ENCODE data around the gene STIP1.

STIP1 gene

DNA sequence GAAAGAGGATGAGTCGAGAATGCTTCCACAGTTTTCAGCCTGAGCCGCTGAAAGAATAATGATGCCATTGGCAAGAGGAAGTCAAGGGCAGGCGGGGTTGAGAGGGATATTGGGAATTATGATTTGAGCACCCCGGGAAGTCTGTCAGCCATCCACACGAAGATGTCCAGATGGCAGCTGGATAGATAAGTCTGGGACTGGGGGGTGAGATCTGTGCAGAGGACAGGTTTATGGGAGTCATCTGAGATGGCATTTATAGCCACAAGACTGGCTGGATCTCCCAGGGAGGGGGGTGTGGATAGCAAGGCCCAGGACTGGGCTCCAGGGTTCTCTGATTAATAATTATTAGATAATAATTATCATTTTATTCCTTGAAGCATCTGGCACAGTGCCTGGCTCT is 5.1 kb upstream of the STIP1 start:
- Histone ChIP-seq H3K4me1 (ENCODE audit: control insufficient read depth, insufficient read depth, low read length, unreplicated experiment) (peaks cover 25% of the 10 kb centered on the region), H3K36me3 (ENCODE audit: insufficient read depth, low read length) (peaks cover 12% of the 10 kb centered on the region; the same call in 1 of the 2 replicates), H3K27me3 (ENCODE audit: insufficient read depth, low read length) (no peaks in the 10 kb centered on the region), H2AFZ (ENCODE audit: low read length, unreplicated experiment) (no peak overlapping the region), H3K4me3 (ENCODE audit: low read depth, low read length) (peak overlapping the region; percentile 27), H3K27ac (ENCODE audit: low read depth, low read length) (0 out of 2 replicates have a peak overlapping the region, but pooled peaks have one; percentile 6), H3K79me2 (ENCODE audit: control insufficient read depth, insufficient read depth, low read length, unreplicated experiment) (peaks cover 32% of the 10 kb centered on the region)

- peaks cover 32% of the 10 kb centered on the region for H3K79me2 ChIP-seq (ENCODE audit: control insufficient read depth, insufficient read depth, low read length, unreplicated experiment)
- H3K4me1 ChIP-seq (ENCODE audit: control insufficient read depth, insufficient read depth, low read length, unreplicated experiment): peaks cover 25% of the 10 kb centered on the region
- H3K27me3 ChIP-seq (ENCODE audit: insufficient read depth, low read length): no peaks in the 10 kb centered on the region
- H3K27ac ChIP-seq (ENCODE audit: low read depth, low read length): peak overlapping the region; percentile 57
- H3K4me3 ChIP-seq (ENCODE audit: low read depth, low read length): peak overlapping the region; percentile 27
- peaks cover 12% of the 10 kb centered on the region; the same call in 1 of the 2 replicates for H3K36me3 ChIP-seq (ENCODE audit: insufficient read depth, low read length)
- no peak overlapping the region for H2AFZ ChIP-seq (ENCODE audit: low read length, unreplicated experiment)
Observed at GRCh38 chr11:64181506-64182411, 4.2 kb upstream of the STIP1 start.

DNA sequence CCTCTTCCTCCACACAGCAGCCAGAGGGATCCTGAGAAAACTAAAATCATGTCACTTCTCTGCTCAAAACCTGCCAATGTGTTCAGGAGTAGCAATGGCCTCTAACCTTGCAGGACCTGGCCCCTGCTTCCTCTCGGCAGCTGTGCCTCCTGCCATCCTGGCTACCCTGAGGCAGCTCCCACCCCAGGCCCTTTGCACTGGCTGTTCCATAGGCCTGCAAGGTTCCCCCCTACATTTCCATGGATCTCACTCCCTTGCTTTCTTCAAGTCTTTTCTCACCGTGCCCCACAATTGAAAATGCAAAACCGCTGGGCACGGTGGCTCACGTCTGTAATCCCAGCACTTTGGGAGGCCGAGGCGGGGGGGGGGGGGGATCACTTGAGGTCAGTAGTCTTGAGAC is 2.1 kb upstream of the STIP1 start:
- Histone ChIP-seq H3K4me3 (ENCODE audit: low read depth, low read length) (peak overlapping the region; percentile 89; the same call in 1 of the 2 replicates), H3K27ac (ENCODE audit: low read depth, low read length) (no peak overlapping the region), H3K79me2 (ENCODE audit: control insufficient read depth, insufficient read depth, low read length, unreplicated experiment) (peaks cover 32% of the 10 kb centered on the region), H3K27me3 (ENCODE audit: insufficient read depth, low read length) (no peaks in the 10 kb centered on the region), H3K36me3 (ENCODE audit: insufficient read depth, low read length) (peaks cover 9% of the 10 kb centered on the region; the same call in 1 of the 2 replicates), H2AFZ (ENCODE audit: low read length, unreplicated experiment) (no peak overlapping the region), H3K4me1 (ENCODE audit: control insufficient read depth, insufficient read depth, low read length, unreplicated experiment) (peaks cover 31% of the 10 kb centered on the region)

DNA sequence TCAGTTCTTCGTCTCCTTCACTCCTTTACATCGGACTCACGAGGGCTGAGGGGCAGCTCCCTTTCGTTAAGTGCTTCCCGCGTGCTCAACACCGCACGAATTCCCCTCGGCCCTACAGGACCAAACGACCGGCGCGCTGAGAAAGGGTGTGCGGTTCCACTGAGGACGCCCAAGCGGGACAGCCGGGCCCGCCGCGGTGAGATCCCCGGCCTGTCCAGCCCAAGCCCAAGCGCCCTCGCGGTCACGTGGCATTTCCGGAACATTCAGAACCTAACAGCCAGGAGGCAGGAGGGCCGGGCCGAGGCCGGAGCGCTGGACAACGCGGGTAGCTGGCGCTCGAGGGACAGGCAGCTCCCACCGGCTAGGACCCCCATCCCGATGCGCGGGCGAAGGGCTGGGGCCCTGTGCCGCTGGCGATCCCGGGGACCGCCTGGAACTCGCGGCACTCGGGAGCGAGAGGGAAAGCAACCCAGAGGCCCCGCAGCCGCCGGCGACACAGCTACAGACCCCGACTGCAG is 737 bp upstream of the STIP1 start:
- H3K27ac ChIP-seq (ENCODE audit: low read depth, low read length): peak overlapping the region; percentile 77
- H2AFZ ChIP-seq (ENCODE audit: low read length, unreplicated experiment): no peak overlapping the region
- H3K4me3 ChIP-seq (ENCODE audit: low read depth, low read length): peak overlapping the region; percentile 89; the same call in 1 of the 2 replicates
- H3K36me3 ChIP-seq (ENCODE audit: insufficient read depth, low read length): 0 out of 2 replicates have a peak, but pooled peaks cover 5% of the 10 kb centered on the region
- H3K79me2 ChIP-seq (ENCODE audit: control insufficient read depth, insufficient read depth, low read length, unreplicated experiment): peaks cover 39% of the 10 kb centered on the region
- H3K4me1 ChIP-seq (ENCODE audit: control insufficient read depth, insufficient read depth, low read length, unreplicated experiment): peaks cover 31% of the 10 kb centered on the region
- H3K27me3 ChIP-seq (ENCODE audit: insufficient read depth, low read length): no peaks in the 10 kb centered on the region

DNA sequence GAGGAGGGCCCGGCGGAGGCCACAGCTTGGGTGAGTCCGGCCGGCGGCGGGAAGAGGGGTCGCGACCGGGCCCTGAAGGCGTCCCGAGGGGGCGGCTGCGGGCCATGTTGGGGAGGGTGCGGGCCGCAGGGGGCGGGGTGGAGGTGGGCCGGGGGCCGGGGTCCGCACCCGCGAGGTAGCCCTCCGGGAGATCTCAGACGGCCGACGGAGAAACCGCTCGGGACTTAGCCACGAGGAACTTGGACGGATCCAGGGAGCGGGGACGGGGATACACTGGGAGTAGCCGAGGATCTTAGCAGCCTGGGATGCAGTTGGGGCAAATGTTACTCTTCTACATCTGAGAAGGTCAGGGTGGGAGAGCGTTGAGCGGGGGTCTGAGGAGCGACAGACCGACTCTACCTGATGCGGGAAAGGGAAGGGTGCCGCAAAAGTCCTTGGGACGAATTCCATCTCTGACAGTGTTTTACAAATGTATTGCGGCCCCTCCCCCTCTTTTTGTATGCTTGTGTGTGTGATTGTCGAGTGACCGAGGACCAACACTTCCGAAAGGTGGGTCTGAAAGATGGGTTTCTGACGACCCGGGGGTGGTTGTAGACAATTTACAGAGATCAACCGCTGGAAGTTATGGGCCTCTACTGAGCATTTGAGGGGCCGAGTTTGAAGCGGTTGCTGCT is 658 bp downstream of the STIP1 start:
- Histone ChIP-seq H3K79me2 (ENCODE audit: control insufficient read depth, insufficient read depth, low read length, unreplicated experiment) (peaks cover 49% of the 10 kb centered on the region), H3K36me3 (ENCODE audit: insufficient read depth, low read length) (0 out of 2 replicates have a peak, but pooled peaks cover 5% of the 10 kb centered on the region), H2AFZ (ENCODE audit: low read length, unreplicated experiment) (peak overlapping the region; percentile 44), H3K27me3 (ENCODE audit: insufficient read depth, low read length) (no peaks in the 10 kb centered on the region), H3K4me1 (ENCODE audit: control insufficient read depth, insufficient read depth, low read length, unreplicated experiment) (peaks cover 21% of the 10 kb centered on the region), H3K4me3 (ENCODE audit: low read depth, low read length) (no peak overlapping the region), H3K27ac (ENCODE audit: low read depth, low read length) (no peak overlapping the region)

DNA sequence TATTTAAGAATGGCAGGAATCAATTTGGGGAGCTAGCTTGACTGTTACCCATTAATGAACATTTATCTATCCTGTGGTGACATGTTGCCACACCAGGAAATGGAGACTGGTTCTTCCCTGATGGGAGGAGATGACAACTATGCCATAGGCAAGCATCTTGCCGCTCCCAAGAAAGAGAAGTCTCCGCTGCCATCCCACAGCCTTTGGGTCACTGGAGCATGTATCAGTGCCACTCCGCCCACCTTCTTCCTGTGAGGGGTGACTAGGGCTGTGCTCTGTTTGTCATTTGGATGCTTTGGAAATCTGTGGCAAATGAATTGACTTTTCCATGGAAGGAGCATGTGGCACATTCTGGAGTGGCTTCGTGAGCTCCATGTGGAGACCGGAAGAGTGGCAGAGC is 6.5 kb downstream of the STIP1 start:
- peaks cover 41% of the 10 kb centered on the region for H3K79me2 ChIP-seq (ENCODE audit: control insufficient read depth, insufficient read depth, low read length, unreplicated experiment)
- no peak overlapping the region for H2AFZ ChIP-seq (ENCODE audit: low read length, unreplicated experiment)
- H3K4me3 ChIP-seq (ENCODE audit: low read depth, low read length): no peak overlapping the region
- H3K36me3 ChIP-seq (ENCODE audit: insufficient read depth, low read length): peaks cover 33% of the 10 kb centered on the region
- H3K27me3 ChIP-seq (ENCODE audit: insufficient read depth, low read length): no peaks in the 10 kb centered on the region
- H3K27ac ChIP-seq (ENCODE audit: low read depth, low read length): no peak overlapping the region
- H3K4me1 ChIP-seq (ENCODE audit: control insufficient read depth, insufficient read depth, low read length, unreplicated experiment): peaks cover 7% of the 10 kb centered on the region

DNA sequence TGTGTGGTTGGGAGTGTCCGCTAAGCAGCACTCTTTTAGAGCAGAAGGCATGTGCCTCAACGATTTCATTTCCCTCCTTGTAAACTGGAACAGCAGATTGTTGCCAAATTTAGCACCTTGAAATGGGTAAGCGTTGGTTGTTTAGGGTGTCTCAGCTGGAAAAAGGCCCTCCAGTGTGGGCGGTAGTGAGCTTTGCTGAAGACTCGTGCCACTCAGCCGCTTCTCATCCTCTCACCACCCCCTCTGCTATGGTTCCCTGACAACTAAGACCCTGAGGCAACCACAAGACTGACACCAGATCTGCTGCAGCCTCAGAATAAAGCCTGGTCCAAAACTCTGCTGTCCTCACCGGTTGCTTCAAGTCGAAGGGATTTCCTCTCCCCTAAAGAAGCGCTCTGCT is 10.7 kb downstream of the STIP1 start:
- Histone ChIP-seq H3K27me3 (ENCODE audit: insufficient read depth, low read length) (no peaks in the 10 kb centered on the region), H3K27ac (ENCODE audit: low read depth, low read length) (no peak overlapping the region), H3K4me1 (ENCODE audit: control insufficient read depth, insufficient read depth, low read length, unreplicated experiment) (no peaks in the 10 kb centered on the region), H3K79me2 (ENCODE audit: control insufficient read depth, insufficient read depth, low read length, unreplicated experiment) (peaks cover 17% of the 10 kb centered on the region), H3K36me3 (ENCODE audit: insufficient read depth, low read length) (peaks cover 35% of the 10 kb centered on the region), H2AFZ (ENCODE audit: low read length, unreplicated experiment) (no peak overlapping the region), H3K4me3 (ENCODE audit: low read depth, low read length) (no peak overlapping the region)

DNA sequence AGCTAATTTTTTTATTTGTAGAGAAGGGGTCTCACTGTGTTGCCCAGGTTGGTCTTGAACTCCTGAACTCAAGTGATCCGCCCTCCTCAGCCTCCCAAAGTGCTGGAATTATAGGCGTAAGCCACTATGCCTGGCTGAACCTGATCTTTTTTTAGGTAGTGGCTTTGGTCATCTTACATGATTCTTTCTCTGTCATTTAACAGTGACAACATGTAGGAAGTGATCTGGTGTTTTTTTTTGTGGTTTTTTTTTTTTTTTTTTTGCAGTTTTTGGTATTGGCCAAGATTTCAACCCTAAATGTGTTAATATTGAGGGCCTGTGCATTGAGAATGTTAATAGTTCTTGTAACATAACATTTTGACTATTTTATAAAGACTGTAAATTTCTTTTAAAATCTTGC is 12.5 kb downstream of the STIP1 start:
- Histone ChIP-seq H2AFZ (ENCODE audit: low read length, unreplicated experiment) (no peak overlapping the region), H3K4me1 (ENCODE audit: control insufficient read depth, insufficient read depth, low read length, unreplicated experiment) (no peaks in the 10 kb centered on the region), H3K27ac (ENCODE audit: low read depth, low read length) (no peak overlapping the region), H3K27me3 (ENCODE audit: insufficient read depth, low read length) (no peaks in the 10 kb centered on the region), H3K4me3 (ENCODE audit: low read depth, low read length) (no peak overlapping the region), H3K36me3 (ENCODE audit: insufficient read depth, low read length) (peaks cover 45% of the 10 kb centered on the region), H3K79me2 (ENCODE audit: control insufficient read depth, insufficient read depth, low read length, unreplicated experiment) (peaks cover 3% of the 10 kb centered on the region)

DNA sequence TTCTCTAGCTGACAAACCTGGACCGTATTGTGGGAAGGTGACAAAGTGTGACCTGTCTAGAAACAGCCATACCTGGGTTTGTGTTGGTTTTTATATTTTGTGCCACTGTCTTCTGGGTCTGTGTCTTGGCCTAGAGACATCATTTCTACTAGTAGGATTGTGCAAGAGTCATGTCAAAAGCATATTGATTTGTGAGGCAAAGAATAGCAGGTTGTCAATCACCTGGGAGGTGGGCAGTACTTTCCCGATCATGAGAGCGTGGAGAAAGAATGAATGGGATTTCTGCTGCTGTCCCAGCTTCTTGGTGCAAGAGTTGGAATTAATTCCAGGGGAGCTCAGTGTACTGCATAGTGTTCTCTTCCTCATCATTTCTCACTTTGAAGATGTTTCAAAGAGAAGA is 15.6 kb downstream of the STIP1 start:
- Histone ChIP-seq H2AFZ (ENCODE audit: low read length, unreplicated experiment) (no peak overlapping the region), H3K27ac (ENCODE audit: low read depth, low read length) (no peak overlapping the region), H3K79me2 (ENCODE audit: control insufficient read depth, insufficient read depth, low read length, unreplicated experiment) (no peaks in the 10 kb centered on the region), H3K27me3 (ENCODE audit: insufficient read depth, low read length) (no peaks in the 10 kb centered on the region), H3K36me3 (ENCODE audit: insufficient read depth, low read length) (peaks cover 24% of the 10 kb centered on the region; the same call in 1 of the 2 replicates), H3K4me1 (ENCODE audit: control insufficient read depth, insufficient read depth, low read length, unreplicated experiment) (peaks cover 5% of the 10 kb centered on the region), H3K4me3 (ENCODE audit: low read depth, low read length) (no peak overlapping the region)

DNA sequence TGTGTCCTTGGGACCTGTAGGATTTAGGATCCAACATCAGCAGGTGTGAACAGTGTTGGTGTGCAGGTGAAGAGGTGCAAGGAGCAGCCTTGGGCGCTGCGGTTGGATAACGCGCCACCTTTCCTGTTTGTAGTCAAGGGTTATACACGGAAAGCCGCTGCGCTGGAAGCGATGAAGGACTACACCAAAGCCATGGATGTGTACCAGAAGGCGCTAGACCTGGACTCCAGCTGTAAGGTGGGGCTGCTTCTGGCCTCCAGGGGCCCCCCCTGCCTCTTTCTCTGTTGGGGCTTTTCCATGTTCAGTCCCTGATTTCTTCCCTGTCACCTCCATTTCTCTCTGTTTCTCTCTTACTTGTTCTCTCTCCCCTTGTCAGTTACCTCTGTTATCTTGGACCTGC is 17.0 kb downstream of the STIP1 start:
- Histone ChIP-seq H3K36me3 (ENCODE audit: insufficient read depth, low read length) (peaks cover 17% of the 10 kb centered on the region; the same call in 1 of the 2 replicates), H3K27me3 (ENCODE audit: insufficient read depth, low read length) (no peaks in the 10 kb centered on the region), H3K27ac (ENCODE audit: low read depth, low read length) (no peak overlapping the region), H3K4me3 (ENCODE audit: low read depth, low read length) (no peak overlapping the region), H3K4me1 (ENCODE audit: control insufficient read depth, insufficient read depth, low read length, unreplicated experiment) (peaks cover 17% of the 10 kb centered on the region), H2AFZ (ENCODE audit: low read length, unreplicated experiment) (no peak overlapping the region), H3K79me2 (ENCODE audit: control insufficient read depth, insufficient read depth, low read length, unreplicated experiment) (no peaks in the 10 kb centered on the region)
